ENCODE data around the gene NOP10. TPM values are rescaled to one million over a fixed set of nuclear protein-coding genes. Genes with fewer than 3 reads are reported as not detected.
A peak's percentile ranks its signal among the peaks of the same experiment; 100 is the strongest.

Gene NOP10
- total RNA-seq, 1 experiment from 2014 or later, result 246 TPM

GRCh38 chr15:34332553-34333120 is 10.3 kb downstream of the NOP10 start:
- no peak for DNase-seq (ENCODE audit: low read depth)

GRCh38 chr15:34331809-34332208 is 11.1 kb downstream of the NOP10 start:
- peak; percentile 62 for DNase-seq (ENCODE audit: low read depth)

- DNase-seq (ENCODE audit: low read depth), result no peak
These were observed 12.7 kb downstream of the NOP10 start for GRCh38 chr15:34330279-34330678.

- no peak for DNase-seq (ENCODE audit: low read depth)
These were observed 13.9 kb downstream of the NOP10 start for GRCh38 chr15:34329006-34329405.

- no peak for DNase-seq (ENCODE audit: low read depth)
These were observed 15.0 kb downstream of the NOP10 start for GRCh38 chr15:34327906-34328305.

GRCh38 chr15:34325368-34325767 is 17.6 kb downstream of the NOP10 start:
- no peak for DNase-seq (ENCODE audit: low read depth)

GRCh38 chr15:34324933-34325332 is 18.0 kb downstream of the NOP10 start:
- DNase-seq (ENCODE audit: low read depth), result no peak

- DNase-seq (ENCODE audit: low read depth), result no peak
These were observed 19.7 kb downstream of the NOP10 start for GRCh38 chr15:34323217-34323616.

GRCh38 chr15:34318277-34319079 is 24.5 kb downstream of the NOP10 start:
- DNase-seq (ENCODE audit: low read depth), result peak; percentile 40

GRCh38 chr15:34314491-34315490 is 28.1 kb downstream of the NOP10 start:
- no peak for DNase-seq (ENCODE audit: low read depth)

- no peak for DNase-seq (ENCODE audit: low read depth)
These were observed 31.4 kb downstream of the NOP10 start for GRCh38 chr15:34311563-34311962.

- no peak for DNase-seq (ENCODE audit: low read depth)
These were observed 38.3 kb downstream of the NOP10 start for GRCh38 chr15:34304613-34305012.

GRCh38 chr15:34301058-34301457 is 41.9 kb downstream of the NOP10 start:
- no peak for DNase-seq (ENCODE audit: low read depth)

- DNase-seq (ENCODE audit: low read depth), result no peak
These were observed 45.9 kb downstream of the NOP10 start for GRCh38 chr15:34297059-34297458.

- DNase-seq (ENCODE audit: low read depth), result no peak
These were observed 50.3 kb downstream of the NOP10 start for GRCh38 chr15:34292621-34293020.

Other genes starting within 250 kb of the NOP10 start
- gene EMC7, start 241.3 kb downstream of the NOP10 start, total RNA-seq (2014; rRNA removed; shearing (Covaris generic)), result 22.2 and 27.9 TPM in 2 replicates
- 1.4 and 2.4 TPM in 2 replicates for gene PGBD4, start 241.1 kb downstream of the NOP10 start, total RNA-seq (2014; rRNA removed; shearing (Covaris generic))
- 47.8 and 54.4 TPM in 2 replicates for gene KATNBL1, start 133.0 kb downstream of the NOP10 start, total RNA-seq (2014; rRNA removed; shearing (Covaris generic))
- gene EMC4, start 118.1 kb downstream of the NOP10 start, total RNA-seq (2014; rRNA removed; shearing (Covaris generic)), result 266 and 281 TPM in 2 replicates
- gene SLC12A6, start 5.4 kb downstream of the NOP10 start, total RNA-seq (2014; rRNA removed; shearing (Covaris generic)), result 2.4 and 4.3 TPM in 2 replicates
- not detected in 2 replicates for gene NUTM1, start 179 bp upstream of the NOP10 start, total RNA-seq (2014; rRNA removed; shearing (Covaris generic))
- gene LPCAT4, start 24.1 kb upstream of the NOP10 start, total RNA-seq (2014; rRNA removed; shearing (Covaris generic)), result 10.7 and 11.6 TPM in 2 replicates
- 9.4 and 19.6 TPM in 2 replicates for gene GOLGA8A, start 94.7 kb upstream of the NOP10 start, total RNA-seq (2014; rRNA removed; shearing (Covaris generic))
- 19.9 and 22.6 TPM in 2 replicates for gene GOLGA8B, start 240.5 kb upstream of the NOP10 start, total RNA-seq (2014; rRNA removed; shearing (Covaris generic))

Data from Daoy (cell line).